ENCODE results near the gene FAM118B. TPM values are rescaled to one million over a fixed set of nuclear protein-coding genes. Genes with fewer than 3 reads are reported as not detected.

The FAM118B gene
- total RNA-seq, 1 experiment from 2014 or later = 40.0 TPM

- no peak overlapping the region for H2BK5ac ChIP-seq (ENCODE audit: insufficient read length, low read length)
- H3K4me1 ChIP-seq (ENCODE audit: insufficient read depth, low read length) = no peaks in the 10 kb centered on the region
- H3K4ac ChIP-seq (ENCODE audit: low read depth, low read length) = no peak overlapping the region
- no peak overlapping the region for H4K5ac ChIP-seq (ENCODE audit: insufficient read length, low read depth, low read length)
- H3K18ac ChIP-seq (ENCODE audit: insufficient read length, low read depth, low read length) = no peak overlapping the region
- no peak overlapping the region for H2BK12ac ChIP-seq (ENCODE audit: insufficient read length, low read depth, low read length)
- no peaks in the 10 kb centered on the region for H3K79me1 ChIP-seq (ENCODE audit: insufficient read depth, low read depth, low read length, poor library complexity, severe bottlenecking)
- H3K4me2 ChIP-seq (ENCODE audit: insufficient read depth, insufficient read length, low read length) = no peak overlapping the region
- Mint-ChIP-seq H3K27me3 (ENCODE audit: low read depth) (no peaks in the 10 kb centered on the region; the same call in 1 of the 2 replicates), H3K36me3 (ENCODE audit: insufficient read depth in 1 of 3, low read depth in 3 of 3) (peaks cover 73 to 93% (median 92%) of the 10 kb centered on the region in 3 experiments), H3K4me1 (no peaks in the 10 kb centered on the region), H3K9me3 (peaks cover 5 to 6% of the 10 kb centered on the region in 2 experiments; a peak in 4 of 5 replicates), H3K4me3 (no peak overlapping the region), H3K27ac (no peak overlapping the region)
- TF ChIP-seq CTCF (conservative IDR thresholded peaks at IDR 0.05) = no peak
- H3K9ac ChIP-seq (ENCODE audit: extremely low read depth, insufficient read length, low read length) = no peak overlapping the region
- H2BK120ac ChIP-seq (ENCODE audit: low read depth, low read length, poor library complexity, severe bottlenecking) = no peak overlapping the region
- H2AK5ac ChIP-seq (ENCODE audit: insufficient read length, low read length) = no peak overlapping the region
- no peak overlapping the region for H3K14ac ChIP-seq (ENCODE audit: insufficient read depth, low read length)
- H2BK15ac ChIP-seq (ENCODE audit: low read depth, low read length) = no peak overlapping the region
- no peak overlapping the region for H4K8ac ChIP-seq (replicated peaks; ENCODE audit: insufficient read length, low read depth, low read length)
- no peak overlapping the region for H4K91ac ChIP-seq (ENCODE audit: insufficient read length, low read depth, low read length)
- H3K9me3 ChIP-seq (ENCODE audit: control insufficient read depth, low read depth, low read length) = peaks cover 8% of the 10 kb centered on the region
- H3T11ph ChIP-seq (ENCODE audit: low read length) = no peak overlapping the region
- no peaks in the 10 kb centered on the region for H3K23me2 ChIP-seq (ENCODE audit: insufficient read length, low read depth, low read length, poor library complexity, severe bottlenecking)
- no CpG with 5 or more reads among the region's 8 CpGs for WGBS (ENCODE audit: extremely low coverage, insufficient read length, low lambda C conversion rate)
- no peak overlapping the region for H3K23ac ChIP-seq (ENCODE audit: insufficient read length, low read depth, low read length)
- no peak overlapping the region for H3K27ac ChIP-seq (ENCODE audit: insufficient read length, low read depth, low read length)
- no peaks in the 10 kb centered on the region for H4K20me1 ChIP-seq (ENCODE audit: control insufficient read depth, insufficient read depth, insufficient read length)
- H3K27me3 ChIP-seq (ENCODE audit: insufficient read depth, low read length) = no peaks in the 10 kb centered on the region
- no peaks in the 10 kb centered on the region for H3K79me2 ChIP-seq (ENCODE audit: insufficient read depth, low read length)
- H2AFZ ChIP-seq (ENCODE audit: low read length) = no peak overlapping the region
- H3K56ac ChIP-seq (ENCODE audit: insufficient read length, low read depth, low read length) = no peak overlapping the region
- H2BK20ac ChIP-seq (ENCODE audit: low read depth, low read length, poor library complexity, severe bottlenecking) = no peak overlapping the region
- no peak for DNase-seq
Observed at GRCh38 chr11:126202646-126203359, 8.8 kb upstream of the FAM118B start.
